ENCODE results near the gene FTO. TPM values are rescaled to one million over a fixed set of nuclear protein-coding genes. Genes with fewer than 3 reads are reported as not detected.
A peak's percentile ranks its signal among the peaks of the same experiment; 100 is the strongest.

FTO gene
- total RNA-seq, 4 donors from 2014 or later = 29.0 to 64.1 (median 48.1) TPM

DNA sequence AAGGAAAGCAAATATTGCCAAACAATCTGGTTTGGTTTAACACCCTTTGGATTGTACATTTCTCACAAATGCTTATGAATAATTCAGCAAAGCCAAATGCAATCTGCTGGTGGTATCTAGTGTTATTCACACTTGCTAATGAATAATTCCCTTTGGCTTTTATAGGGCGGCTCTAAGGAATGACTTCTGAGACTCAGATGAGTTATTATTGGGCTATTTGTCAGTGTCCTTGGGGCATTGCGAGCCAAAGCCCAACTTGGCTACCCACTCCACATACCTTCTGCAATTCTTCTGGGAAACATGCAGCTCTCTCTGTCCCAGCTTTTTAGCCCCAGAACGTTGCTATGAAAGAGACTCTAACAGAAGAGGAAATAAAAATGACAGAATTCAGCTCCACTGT lies 41.1 kb downstream of the FTO start:
- H3K4me1 ChIP-seq = peaks cover 5 to 59% (median 23%) of the 10 kb centered on the region in 3 donors
- intact Hi-C loops (cut with DNase I) = no loop called here
- 16 to 23% methylated on average over 3 of the region's 3 CpGs for WGBS, 2 donors
- H3K27ac ChIP-seq = peak overlapping the region in 2 of 4 donors; percentile 13 to 44
- H3K27me3 ChIP-seq = no peaks in the 10 kb centered on the region
- H3K9me3 ChIP-seq = peaks cover 0 to 7% (median 0%) of the 10 kb centered on the region in 3 donors
- DNase-seq = no peak
- H3K4me3 ChIP-seq = no peak overlapping the region
- TF ChIP-seq, protein P1, sequence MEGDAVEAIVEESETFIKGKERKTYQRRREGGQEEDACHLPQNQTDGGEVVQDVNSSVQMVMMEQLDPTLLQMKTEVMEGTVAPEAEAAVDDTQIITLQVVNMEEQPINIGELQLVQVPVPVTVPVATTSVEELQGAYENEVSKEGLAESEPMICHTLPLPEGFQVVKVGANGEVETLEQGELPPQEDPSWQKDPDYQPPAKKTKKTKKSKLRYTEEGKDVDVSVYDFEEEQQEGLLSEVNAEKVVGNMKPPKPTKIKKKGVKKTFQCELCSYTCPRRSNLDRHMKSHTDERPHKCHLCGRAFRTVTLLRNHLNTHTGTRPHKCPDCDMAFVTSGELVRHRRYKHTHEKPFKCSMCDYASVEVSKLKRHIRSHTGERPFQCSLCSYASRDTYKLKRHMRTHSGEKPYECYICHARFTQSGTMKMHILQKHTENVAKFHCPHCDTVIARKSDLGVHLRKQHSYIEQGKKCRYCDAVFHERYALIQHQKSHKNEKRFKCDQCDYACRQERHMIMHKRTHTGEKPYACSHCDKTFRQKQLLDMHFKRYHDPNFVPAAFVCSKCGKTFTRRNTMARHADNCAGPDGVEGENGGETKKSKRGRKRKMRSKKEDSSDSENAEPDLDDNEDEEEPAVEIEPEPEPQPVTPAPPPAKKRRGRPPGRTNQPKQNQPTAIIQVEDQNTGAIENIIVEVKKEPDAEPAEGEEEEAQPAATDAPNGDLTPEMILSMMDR (IDR thresholded peaks at IDR 0.05) = no peak
- no peak for TF ChIP-seq POLR2A (IDR thresholded peaks at IDR 0.05)
- no peaks in the 10 kb centered on the region for H3K36me3 ChIP-seq

DNA sequence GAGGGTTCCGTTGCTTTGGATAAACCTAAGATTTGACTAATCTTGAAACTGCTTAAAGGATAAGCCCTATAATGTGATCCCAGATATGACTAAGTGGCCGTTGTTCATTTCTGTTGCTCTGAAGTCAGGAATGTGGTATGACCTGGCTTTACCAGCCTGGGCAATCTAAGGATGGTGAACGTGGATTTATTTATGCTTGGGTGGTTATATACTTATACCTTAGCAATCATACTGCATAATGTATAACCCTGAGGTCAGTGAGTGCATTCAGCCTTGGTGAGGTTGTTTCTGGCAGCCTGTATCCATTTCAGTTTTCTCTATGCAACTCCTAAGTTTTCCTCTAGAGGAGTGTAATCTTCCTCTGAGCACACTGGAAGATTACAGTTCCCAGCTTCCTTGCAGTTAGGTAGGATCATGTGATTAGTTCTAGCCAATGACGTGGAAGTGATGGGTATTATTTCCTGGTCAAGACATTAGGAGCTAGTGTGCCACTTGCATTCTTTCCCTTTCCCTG lies 41.9 kb downstream of the FTO start:
- H3K27ac ChIP-seq = peak overlapping the region in 1 of 4 donors; percentile 44
- no peak for DNase-seq
- no peaks in the 10 kb centered on the region for H3K36me3 ChIP-seq
- H3K4me3 ChIP-seq = no peak overlapping the region
- no peaks in the 10 kb centered on the region for H3K27me3 ChIP-seq
- peaks cover 0 to 7% (median 0%) of the 10 kb centered on the region in 3 donors for H3K9me3 ChIP-seq
- H3K4me1 ChIP-seq = peaks cover 5 to 59% (median 23%) of the 10 kb centered on the region in 3 donors
- intact Hi-C loops (cut with DNase I) = no loop called here
- TF ChIP-seq, protein P1 (IDR thresholded peaks at IDR 0.05) = peak in 1 of 6 experiments; percentile 49
- TF ChIP-seq POLR2A (IDR thresholded peaks at IDR 0.05) = no peak
- WGBS, 2 donors = 33 to 55% methylated on average over 4 of the region's 4 CpGs

DNA sequence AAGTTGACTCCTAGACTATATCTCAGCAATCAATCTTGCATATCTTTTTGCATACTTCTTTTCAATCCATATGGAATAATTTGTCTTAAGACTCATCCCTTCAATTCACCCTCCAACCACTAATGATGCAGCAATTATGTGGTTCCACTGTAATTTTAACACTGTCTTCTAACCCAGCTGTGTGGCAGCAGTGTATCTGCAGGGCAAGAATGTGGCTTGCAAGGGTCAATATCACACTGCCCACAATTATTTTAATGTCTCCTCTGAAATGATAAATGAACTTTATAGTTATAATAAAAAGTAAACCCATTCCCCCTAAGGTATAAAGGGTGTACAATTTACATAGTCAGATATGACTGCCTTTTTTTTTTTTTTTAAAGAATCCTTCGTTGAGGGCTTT lies 48.6 kb downstream of the FTO start:
- 63 to 88% methylated on average over 1 of the region's 1 CpG for WGBS, 2 donors
- DNase-seq = no peak
- no peaks in the 10 kb centered on the region for H3K36me3 ChIP-seq
- TF ChIP-seq POLR2A (IDR thresholded peaks at IDR 0.05) = no peak
- TF ChIP-seq, protein P1 (IDR thresholded peaks at IDR 0.05) = no peak
- peaks cover 5 to 46% (median 16%) of the 10 kb centered on the region in 3 donors for H3K4me1 ChIP-seq
- peaks cover 0 to 7% (median 0%) of the 10 kb centered on the region in 3 donors for H3K9me3 ChIP-seq
- H3K4me3 ChIP-seq = no peak overlapping the region
- H3K27ac ChIP-seq = no peak overlapping the region
- intact Hi-C loops (cut with DNase I) = no loop called here
- no peaks in the 10 kb centered on the region for H3K27me3 ChIP-seq

DNA sequence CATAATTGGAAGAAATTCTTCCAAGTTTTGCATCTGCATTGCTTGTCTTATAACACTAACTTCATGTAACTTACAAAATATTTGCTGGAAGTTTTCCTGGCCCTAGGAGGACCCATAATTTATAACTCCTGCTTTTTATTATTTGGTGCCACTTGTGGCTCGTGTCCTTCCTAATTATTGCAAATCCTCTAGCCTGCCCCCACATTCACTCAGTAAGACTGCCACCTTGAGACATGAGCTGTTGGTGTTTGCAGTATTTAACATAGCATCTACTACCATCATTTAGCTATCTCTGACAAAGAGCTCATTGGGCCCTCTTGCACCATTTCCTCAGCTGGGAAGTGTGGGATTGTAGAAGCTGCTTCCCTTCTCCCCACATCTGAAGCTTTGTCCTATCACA lies 49.5 kb downstream of the FTO start:
- peaks cover 0 to 4% (median 0%) of the 10 kb centered on the region in 3 donors for H3K9me3 ChIP-seq
- H3K4me1 ChIP-seq = peaks cover 5 to 52% (median 16%) of the 10 kb centered on the region in 3 donors
- DNase-seq = no peak
- no peak overlapping the region for H3K27ac ChIP-seq
- no peaks in the 10 kb centered on the region for H3K27me3 ChIP-seq
- 71 to 80% methylated on average over 1 of the region's 1 CpG for WGBS, 2 donors
- TF ChIP-seq POLR2A (IDR thresholded peaks at IDR 0.05) = no peak
- TF ChIP-seq, protein P1 (IDR thresholded peaks at IDR 0.05) = no peak
- no peak overlapping the region for H3K4me3 ChIP-seq
- no peaks in the 10 kb centered on the region for H3K36me3 ChIP-seq
- intact Hi-C loops (cut with DNase I) = no loop called here

DNA sequence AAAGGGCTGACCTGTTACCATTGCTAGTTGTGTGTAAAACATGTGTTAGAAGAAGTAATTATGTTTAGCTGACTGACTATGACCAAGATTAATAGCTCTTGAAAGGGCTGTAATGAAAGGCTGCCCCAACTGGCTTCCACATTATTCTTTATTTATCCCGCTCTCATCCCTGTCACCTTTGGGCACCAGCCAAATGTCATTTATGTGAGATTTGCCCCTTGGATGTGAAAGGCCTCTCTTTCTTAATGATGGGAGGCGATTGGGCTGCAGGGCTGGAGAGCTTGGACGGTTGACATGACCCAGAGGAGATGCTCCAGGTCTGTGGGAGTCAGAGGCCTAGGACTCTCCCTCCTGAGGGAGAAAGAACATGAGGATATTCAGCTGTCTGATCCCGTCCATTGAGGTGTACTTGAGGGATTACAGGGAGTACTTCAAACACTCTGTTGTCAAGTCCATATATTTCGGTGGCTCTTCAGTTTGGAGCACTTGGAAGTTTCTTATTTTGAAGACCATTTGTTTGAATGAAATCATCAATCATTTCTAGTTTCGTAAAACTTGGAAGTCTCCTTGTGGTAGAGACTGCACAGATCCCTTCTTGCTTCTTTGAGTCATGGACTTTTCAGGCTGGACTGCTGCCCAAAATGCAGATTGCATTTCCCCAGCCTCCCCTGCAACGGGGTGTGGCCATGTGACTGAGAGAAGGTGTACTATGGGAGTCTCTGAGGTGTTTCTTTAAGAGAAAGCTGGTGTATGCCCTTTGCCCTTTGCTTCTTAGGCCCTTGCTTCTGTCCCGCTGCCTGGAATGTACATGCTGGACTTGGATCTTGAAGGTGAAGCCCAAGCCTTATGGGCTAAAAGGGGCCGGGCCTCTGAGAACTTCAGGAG lies 51.3 kb downstream of the FTO start:
- Histone ChIP-seq H3K27me3 (no peaks in the 10 kb centered on the region), H3K36me3 (no peaks in the 10 kb centered on the region), H3K4me3 (no peak overlapping the region), H3K27ac (peak overlapping the region in 3 of 4 donors; percentile 6 to 48 (median 19)), H3K9me3 (no peaks in the 10 kb centered on the region), H3K4me1 (peaks cover 5 to 52% (median 16%) of the 10 kb centered on the region in 3 donors)
- intact Hi-C loops (cut with DNase I) = no loop called here
- DNase-seq = no peak
- 53 to 57% methylated on average over 7 to 8 of the region's 9 CpGs for WGBS, 2 donors
- TF ChIP-seq POLR2A (IDR thresholded peaks at IDR 0.05) = no peak
- TF ChIP-seq, protein P1 (IDR thresholded peaks at IDR 0.05) = no peak

Measured in esophagus squamous epithelium (tissue), 5 donors.